ENCODE results near the gene UBE2E2. TPM values are rescaled to one million over a fixed set of nuclear protein-coding genes. Genes with fewer than 3 reads are reported as not detected.

UBE2E2 gene
- total RNA-seq, 4 donors from 2014 or later = 26.5 to 44.0 (median 37.0) TPM

DNA sequence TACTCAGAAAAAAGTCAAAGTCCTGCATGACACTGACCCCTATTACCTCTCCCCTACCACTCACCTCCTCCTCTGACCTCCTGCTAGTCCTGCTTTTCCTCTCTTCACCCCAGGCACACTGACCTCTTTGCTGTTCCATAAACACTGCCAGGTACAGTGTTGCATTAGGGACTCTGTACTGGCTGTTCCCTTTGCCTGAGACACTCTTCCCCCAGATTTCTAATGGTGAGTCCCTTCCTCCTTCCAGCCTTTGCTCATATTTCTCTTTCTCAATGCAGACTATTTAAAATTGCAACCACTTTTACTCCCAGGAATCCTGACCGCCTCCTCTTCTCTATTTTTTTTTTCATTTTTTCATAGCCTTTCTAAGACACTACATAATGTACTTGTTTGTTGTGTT lies 36.3 kb upstream of the UBE2E2 start:
- peaks cover 0 to 9% (median 0%) of the 10 kb centered on the region in 3 donors for H3K4me1 ChIP-seq
- H3K9me3 ChIP-seq = no peaks in the 10 kb centered on the region
- TF ChIP-seq, protein P1, sequence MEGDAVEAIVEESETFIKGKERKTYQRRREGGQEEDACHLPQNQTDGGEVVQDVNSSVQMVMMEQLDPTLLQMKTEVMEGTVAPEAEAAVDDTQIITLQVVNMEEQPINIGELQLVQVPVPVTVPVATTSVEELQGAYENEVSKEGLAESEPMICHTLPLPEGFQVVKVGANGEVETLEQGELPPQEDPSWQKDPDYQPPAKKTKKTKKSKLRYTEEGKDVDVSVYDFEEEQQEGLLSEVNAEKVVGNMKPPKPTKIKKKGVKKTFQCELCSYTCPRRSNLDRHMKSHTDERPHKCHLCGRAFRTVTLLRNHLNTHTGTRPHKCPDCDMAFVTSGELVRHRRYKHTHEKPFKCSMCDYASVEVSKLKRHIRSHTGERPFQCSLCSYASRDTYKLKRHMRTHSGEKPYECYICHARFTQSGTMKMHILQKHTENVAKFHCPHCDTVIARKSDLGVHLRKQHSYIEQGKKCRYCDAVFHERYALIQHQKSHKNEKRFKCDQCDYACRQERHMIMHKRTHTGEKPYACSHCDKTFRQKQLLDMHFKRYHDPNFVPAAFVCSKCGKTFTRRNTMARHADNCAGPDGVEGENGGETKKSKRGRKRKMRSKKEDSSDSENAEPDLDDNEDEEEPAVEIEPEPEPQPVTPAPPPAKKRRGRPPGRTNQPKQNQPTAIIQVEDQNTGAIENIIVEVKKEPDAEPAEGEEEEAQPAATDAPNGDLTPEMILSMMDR (IDR thresholded peaks at IDR 0.05) = no peak
- TF ChIP-seq POLR2A (IDR thresholded peaks at IDR 0.05) = no peak
- no peak overlapping the region for H3K4me3 ChIP-seq
- H3K36me3 ChIP-seq = no peaks in the 10 kb centered on the region
- H3K27ac ChIP-seq = no peak overlapping the region
- 88 to 89% methylated on average over 1 of the region's 1 CpG for WGBS, 2 donors
- intact Hi-C loops (cut with DNase I) = no loop called here
- no peaks in the 10 kb centered on the region for H3K27me3 ChIP-seq
- DNase-seq = no peak

DNA sequence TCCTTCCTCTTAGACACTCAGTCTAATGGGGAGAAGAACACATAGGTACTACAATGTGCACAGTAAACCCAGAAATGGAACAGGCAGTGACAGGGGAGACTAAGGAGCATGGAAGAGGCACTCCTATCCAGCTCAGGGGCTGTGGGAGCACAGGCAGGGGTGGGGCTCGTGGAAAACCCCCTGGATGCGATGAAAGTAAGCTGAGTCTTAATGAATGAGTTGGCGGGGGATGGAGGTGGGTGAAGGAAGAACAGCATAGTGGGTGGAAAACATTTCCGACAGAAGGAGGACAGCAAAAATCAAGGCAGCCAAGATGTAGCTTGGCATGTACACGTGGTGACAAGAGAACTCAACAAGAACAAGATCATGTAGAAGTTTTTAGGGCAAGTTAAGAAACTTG lies 33.6 kb upstream of the UBE2E2 start:
- 72 to 76% methylated on average over 5 of the region's 5 CpGs for WGBS, 2 donors
- intact Hi-C loops (cut with DNase I) = no loop called here
- no peak for DNase-seq
- Histone ChIP-seq H3K36me3 (no peaks in the 10 kb centered on the region), H3K4me3 (no peak overlapping the region), H3K4me1 (no peaks in the 10 kb centered on the region), H3K27me3 (no peaks in the 10 kb centered on the region), H3K27ac (no peak overlapping the region), H3K9me3 (no peaks in the 10 kb centered on the region)
- TF ChIP-seq, protein P1 (IDR thresholded peaks at IDR 0.05) = no peak
- no peak for TF ChIP-seq POLR2A (IDR thresholded peaks at IDR 0.05)

DNA sequence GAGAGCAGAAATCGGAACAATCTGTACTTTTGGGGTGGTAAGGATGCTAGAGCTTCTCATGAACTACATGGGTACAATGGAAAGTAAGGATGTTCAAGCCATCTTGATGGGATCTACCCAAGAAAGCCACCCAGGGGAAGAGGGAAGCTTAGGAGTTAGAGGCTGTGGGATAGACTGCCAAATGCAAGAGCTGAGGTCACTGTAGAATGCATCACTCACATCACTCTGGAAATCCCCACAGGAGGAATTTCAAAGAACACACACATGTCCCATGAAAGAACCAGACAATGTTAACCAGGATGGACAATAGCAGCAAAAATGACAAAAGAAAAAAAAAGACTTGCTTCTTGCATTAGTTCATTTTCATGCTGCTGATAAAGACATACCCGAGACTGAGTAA lies 32.8 kb upstream of the UBE2E2 start:
- DNase-seq = no peak
- no peak overlapping the region for H3K4me3 ChIP-seq
- H3K9me3 ChIP-seq = no peaks in the 10 kb centered on the region
- no peaks in the 10 kb centered on the region for H3K27me3 ChIP-seq
- WGBS, 2 donors = 82 to 87% methylated on average over 2 of the region's 2 CpGs
- TF ChIP-seq, protein P1 (IDR thresholded peaks at IDR 0.05) = no peak
- TF ChIP-seq POLR2A (IDR thresholded peaks at IDR 0.05) = no peak
- no peaks in the 10 kb centered on the region for H3K36me3 ChIP-seq
- H3K27ac ChIP-seq = no peak overlapping the region
- intact Hi-C loops (cut with DNase I) = no loop called here
- no peaks in the 10 kb centered on the region for H3K4me1 ChIP-seq

DNA sequence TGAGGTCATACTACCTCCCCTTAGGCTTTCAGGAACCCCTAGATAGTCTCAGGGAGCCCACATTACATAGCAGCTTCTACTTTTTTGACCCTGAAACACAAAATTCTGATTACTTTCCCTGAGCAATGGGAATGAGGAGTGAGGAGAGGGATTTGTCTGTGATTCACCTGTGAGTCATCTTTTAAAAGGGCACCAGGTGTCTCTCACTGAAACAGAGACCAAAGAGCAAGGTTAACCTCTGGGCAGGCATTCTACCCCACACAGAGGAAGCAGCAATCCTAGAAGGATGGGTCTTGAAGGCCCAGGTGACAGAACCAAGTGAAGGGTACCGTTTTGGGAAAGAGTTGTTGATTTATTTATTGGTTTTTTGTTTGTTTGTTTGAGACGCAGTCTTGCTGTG lies 31.1 kb upstream of the UBE2E2 start:
- no peaks in the 10 kb centered on the region for H3K27me3 ChIP-seq
- intact Hi-C loops (cut with DNase I) = no loop called here
- H3K4me1 ChIP-seq = no peaks in the 10 kb centered on the region
- no peaks in the 10 kb centered on the region for H3K9me3 ChIP-seq
- no peak for TF ChIP-seq POLR2A (IDR thresholded peaks at IDR 0.05)
- TF ChIP-seq, protein P1 (IDR thresholded peaks at IDR 0.05) = no peak
- no peak for DNase-seq
- 83 to 88% methylated on average over 2 of the region's 2 CpGs for WGBS, 2 donors
- H3K4me3 ChIP-seq = no peak overlapping the region
- H3K27ac ChIP-seq = no peak overlapping the region
- no peaks in the 10 kb centered on the region for H3K36me3 ChIP-seq

DNA sequence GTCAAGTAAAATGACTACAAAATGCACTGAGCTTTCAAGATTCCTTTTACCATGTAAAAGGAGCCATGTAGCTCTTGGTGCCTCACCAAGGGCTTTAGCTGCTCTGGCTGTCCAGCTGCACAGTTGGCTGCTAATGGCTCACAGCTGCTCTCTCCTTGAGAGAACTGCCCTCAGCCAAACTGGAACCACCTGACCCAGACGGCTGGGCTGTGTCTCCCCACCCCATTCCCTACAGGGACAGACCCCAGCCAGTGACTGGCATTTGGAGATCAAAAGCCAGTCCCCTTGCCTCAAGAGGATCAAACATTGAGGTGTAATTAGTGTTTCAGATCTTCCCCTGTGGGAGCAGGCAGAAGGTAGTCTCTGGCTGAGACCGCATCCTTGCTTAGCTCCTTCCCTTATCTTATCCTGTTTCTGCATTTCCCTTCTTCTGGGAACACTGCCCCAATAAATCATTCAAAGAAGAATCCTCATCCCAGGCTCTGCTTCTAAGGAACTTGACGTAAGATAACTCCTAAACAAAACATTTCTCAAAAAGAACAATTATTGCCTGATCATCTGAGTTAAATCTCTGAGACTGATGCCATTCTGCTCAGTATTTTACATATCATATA lies 28.6 kb upstream of the UBE2E2 start:
- Histone ChIP-seq H3K4me3 (no peak overlapping the region), H3K9me3 (no peaks in the 10 kb centered on the region), H3K4me1 (no peaks in the 10 kb centered on the region), H3K36me3 (no peaks in the 10 kb centered on the region), H3K27ac (no peak overlapping the region), H3K27me3 (no peaks in the 10 kb centered on the region)
- DNase-seq = no peak
- TF ChIP-seq, protein P1 (IDR thresholded peaks at IDR 0.05) = no peak
- no peak for TF ChIP-seq POLR2A (IDR thresholded peaks at IDR 0.05)
- intact Hi-C loops (cut with DNase I) = no loop called here
- 58 to 65% methylated on average over 3 of the region's 3 CpGs for WGBS, 2 donors

All from esophagus squamous epithelium (tissue), 5 donors.